Choroid plexus epithelial cell (primary cell): ENCODE results near the gene ADAM8.

ENCODE experiments used
- DNase-seq: peaks from one replicate; pipeline ENCODE4 v3.0.0-alpha.2; 2010; ENCODE audit warnings: low read depth
- H3K4me3 ChIP-seq: 2 replicates; pipeline ENCODE4 v1.5.1; 2011; ENCODE audit warnings: low read depth, mild to moderate bottlenecking, control low read depth, low read length, moderate library complexity
- TF ChIP-seq, protein P1 (sequence below): conservative IDR thresholded peaks from 2 replicates; pipeline ENCODE4 v1.5.1; 2011; ENCODE audit warnings: low read depth, mild to moderate bottlenecking, control low read depth, inconsistent platforms, low read length, moderate library complexity

Gene ADAM8

DNA sequence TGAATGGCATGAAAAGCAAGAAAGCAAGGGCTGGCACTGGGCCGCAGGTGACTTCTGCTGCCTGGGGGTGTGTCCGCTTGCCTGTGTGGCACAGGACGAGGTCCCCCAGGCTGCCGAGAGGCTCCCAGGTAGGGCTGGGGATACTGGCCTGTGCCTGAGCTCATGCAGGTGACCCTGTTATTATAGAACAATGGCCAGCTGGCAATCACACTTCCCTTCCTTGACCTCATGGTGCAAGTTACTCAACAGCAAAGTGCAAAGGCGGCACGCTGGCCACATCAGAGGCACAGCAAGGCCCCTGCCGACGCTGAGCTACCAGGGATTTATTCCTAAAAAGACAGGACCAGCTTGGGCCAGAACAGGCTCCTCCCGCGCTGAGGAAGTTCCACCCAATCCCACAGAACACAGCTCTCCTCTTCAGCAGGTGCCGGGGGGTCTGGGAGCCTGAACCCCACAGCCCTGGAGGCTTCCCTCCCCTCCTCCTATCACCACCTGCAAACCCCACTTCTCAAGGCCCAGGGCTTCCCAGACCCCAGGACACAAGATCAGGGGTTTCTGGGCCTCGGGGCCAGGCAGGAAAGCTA is 1.4 kb upstream of the ADAM8 start:
- TF ChIP-seq, protein P1, sequence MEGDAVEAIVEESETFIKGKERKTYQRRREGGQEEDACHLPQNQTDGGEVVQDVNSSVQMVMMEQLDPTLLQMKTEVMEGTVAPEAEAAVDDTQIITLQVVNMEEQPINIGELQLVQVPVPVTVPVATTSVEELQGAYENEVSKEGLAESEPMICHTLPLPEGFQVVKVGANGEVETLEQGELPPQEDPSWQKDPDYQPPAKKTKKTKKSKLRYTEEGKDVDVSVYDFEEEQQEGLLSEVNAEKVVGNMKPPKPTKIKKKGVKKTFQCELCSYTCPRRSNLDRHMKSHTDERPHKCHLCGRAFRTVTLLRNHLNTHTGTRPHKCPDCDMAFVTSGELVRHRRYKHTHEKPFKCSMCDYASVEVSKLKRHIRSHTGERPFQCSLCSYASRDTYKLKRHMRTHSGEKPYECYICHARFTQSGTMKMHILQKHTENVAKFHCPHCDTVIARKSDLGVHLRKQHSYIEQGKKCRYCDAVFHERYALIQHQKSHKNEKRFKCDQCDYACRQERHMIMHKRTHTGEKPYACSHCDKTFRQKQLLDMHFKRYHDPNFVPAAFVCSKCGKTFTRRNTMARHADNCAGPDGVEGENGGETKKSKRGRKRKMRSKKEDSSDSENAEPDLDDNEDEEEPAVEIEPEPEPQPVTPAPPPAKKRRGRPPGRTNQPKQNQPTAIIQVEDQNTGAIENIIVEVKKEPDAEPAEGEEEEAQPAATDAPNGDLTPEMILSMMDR = no peak
- no peak overlapping the region for H3K4me3 ChIP-seq
- DNase-seq = no peak

DNA sequence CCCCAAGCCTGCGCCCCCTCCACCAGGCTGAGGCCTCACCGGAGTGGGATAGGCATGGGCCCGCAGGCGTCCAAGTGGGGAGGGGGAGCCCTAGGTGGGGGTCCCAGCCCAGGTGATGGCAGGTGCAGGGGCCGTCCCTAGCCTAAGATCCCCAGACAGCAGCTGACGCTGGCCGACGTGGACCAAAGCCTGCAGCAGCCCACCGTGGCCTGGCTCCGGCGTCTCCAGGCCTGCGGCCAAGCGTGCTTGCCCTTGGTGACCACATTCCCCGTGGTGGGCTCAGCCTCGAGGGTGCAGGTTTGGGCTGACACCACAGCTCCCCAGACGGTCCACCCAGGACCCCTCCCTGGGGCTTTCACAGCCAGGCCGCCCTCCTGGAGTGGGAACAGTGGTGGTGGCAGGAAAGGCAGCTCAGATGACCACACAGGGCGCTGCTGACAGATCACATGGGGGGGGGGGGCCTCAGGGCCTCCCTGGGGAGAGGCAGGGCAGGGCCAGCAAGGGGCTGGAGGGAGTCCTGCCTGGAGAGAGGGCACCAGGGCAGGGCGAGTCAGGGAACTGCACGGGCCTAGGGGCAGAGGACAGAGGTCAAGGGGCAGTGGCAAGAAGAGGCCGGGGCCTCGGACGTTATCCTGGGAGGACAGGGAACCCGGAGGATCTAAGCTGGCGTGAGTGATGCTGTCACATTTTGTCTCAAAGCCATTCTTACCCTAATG is 767 bp upstream of the ADAM8 start:
- H3K4me3 ChIP-seq = no peak overlapping the region
- DNase-seq = no peak
- TF ChIP-seq, protein P1 = no peak

DNA sequence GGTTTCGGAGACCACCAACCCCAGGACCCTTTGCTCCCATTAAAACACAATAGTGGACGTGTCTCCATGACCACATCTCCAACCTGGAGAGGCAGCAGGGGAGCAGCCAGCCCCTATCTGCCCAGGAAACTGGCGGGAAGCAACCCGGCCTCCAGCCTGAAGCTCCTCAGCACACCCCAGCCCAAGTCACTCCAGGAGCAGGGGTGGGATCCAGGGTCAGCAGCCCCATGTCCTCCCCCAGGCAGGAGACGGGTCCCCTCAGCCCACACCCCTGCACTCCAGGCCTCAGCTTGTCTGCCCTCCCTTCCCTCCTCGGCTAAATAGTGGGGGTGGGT is 601 bp downstream of the ADAM8 start:
- TF ChIP-seq, protein P1 = no peak
- H3K4me3 ChIP-seq = no peak overlapping the region
- no peak for DNase-seq

DNA sequence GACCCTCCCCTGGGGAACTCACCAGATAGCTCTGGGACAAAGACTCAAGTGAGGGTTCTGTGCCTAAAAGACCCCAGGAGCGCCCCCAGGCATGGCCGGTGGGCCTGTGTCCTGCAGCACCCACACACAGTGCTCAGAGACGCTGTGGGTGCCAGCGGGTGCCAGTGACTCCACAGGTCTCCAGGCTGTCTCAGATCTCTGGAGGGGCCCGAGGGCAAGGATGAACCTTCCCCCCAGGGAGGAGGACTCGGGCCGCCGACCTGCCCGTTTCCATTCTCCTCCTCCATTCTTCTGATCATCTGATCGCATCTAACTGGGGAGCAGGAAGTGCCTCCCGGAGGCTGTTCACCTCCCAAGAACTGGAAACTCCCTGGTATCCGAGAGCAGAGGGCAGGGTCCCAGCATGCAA is 980 bp downstream of the ADAM8 start:
- TF ChIP-seq, protein P1 = no peak
- no peak overlapping the region for H3K4me3 ChIP-seq
- no peak for DNase-seq

DNA sequence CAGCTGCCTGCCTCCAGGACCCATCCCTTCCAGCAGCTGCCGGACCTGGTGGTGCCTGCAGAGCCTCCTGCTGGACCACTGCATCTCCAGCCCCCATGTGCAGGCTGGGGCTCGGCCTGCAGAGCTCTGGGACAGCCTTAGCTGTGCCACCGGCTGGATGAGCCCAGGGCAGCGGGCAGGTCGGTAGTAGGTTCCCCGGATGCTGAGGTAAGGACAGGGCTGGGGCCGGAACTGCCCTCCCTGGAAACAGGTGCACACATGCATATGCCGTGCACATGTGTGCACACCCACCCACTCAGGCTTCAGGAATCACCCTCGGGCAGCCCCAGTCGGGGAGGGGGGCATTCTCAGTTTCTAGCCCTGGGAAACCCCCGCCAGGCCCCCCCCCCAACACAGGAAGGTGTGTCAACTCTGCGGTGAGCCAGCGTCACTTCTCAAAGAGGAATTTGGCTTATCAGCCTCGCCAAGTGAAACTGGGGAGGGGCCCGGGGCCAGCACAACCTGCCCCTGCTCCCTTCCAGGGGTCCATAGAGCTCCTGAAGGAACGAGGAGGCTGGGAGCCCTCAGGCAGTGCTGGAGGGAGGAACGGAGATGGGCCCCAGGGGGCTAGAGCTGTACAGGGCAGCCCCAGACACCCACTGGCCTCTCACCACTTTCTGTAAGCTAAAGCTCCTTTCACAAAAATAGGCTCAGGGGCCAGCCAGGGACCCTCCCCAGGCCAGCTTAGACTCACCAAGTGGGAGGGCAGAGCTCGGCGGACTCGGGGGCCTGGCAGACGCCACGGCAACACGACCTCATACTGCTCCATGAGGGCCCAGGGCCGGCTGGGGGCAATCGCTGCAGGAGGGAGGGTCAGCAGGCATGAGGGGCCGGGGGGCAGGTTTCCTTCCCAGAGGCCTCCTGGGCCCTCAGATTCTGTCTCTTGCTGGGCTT is 1.7 kb downstream of the ADAM8 start:
- no peak for DNase-seq
- no peak overlapping the region for H3K4me3 ChIP-seq
- TF ChIP-seq, protein P1 = no peak

DNA sequence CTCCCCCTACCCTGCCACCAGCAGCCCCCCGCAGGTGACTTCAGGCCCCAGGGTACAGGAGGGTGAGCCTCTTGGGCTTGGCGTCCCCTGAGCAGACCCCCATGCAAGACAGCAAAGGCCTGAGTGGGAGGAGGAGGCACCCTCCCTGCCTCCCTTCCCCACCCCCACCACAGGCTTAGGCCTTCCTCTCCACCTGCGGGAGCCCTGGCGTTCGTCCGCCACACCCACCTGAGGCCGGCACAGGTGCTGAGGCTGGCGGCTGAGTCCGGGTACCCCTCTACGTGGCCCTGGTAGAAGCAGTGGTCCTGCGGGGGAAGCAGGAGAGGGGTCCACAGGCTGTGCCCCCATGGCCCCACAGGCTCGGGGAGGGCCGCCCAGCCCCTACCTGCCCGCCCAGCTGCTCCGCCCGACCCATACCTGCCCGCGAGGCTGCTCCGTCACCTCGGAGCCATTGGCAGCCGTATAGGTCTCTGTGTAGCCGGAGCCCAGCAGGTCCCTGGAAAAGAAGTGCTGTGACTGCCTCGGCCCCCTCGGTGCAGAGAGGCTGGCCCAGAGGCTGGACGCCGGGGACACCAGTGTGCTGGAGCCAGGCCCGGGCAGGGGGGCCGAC is 3.0 kb downstream of the ADAM8 start:
- no peak for DNase-seq
- H3K4me3 ChIP-seq = no peak overlapping the region
- TF ChIP-seq, protein P1 = no peak
